NCI-H2227 treated with DMSO at 0.1 percent for 48 hours (cell line): ENCODE data around the gene ENPP7.

Source experiments
- DNase-seq: peaks from one replicate; lab custom pipeline; 2025; lab: John Stamatoyannopoulos, UW

The ENPP7 gene, protein sequence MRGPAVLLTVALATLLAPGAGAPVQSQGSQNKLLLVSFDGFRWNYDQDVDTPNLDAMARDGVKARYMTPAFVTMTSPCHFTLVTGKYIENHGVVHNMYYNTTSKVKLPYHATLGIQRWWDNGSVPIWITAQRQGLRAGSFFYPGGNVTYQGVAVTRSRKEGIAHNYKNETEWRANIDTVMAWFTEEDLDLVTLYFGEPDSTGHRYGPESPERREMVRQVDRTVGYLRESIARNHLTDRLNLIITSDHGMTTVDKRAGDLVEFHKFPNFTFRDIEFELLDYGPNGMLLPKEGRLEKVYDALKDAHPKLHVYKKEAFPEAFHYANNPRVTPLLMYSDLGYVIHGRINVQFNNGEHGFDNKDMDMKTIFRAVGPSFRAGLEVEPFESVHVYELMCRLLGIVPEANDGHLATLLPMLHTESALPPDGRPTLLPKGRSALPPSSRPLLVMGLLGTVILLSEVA

DNA sequence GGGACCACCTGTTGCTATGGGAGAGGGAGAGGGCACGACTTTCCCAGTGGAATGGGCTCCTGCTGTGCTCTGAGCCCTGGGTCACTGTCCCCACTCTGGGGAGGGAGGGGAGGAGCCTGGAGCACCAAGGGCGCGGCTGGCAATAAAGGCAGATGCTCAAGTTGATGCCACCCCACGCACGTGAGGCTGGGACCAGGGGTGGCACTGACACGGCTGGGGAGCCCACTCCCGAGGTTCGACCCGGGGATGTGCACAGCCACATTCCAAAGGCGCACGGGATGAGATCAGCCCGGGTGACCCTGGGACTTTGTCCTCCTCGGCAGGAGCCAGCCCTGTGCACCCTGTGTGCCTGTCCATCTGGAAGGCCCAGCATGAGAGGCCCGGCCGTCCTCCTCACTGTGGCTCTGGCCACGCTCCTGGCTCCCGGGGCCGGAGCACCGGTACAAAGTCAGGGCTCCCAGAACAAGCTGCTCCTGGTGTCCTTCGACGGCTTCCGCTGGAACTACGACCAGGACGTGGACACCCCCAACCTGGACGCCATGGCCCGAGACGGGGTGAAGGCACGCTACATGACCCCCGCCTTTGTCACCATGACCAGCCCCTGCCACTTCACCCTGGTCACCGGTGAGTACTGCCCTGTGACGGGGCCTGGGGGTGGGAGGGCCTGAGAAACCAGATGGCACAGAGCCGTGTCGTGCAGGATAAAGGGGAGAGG is at the start of gene ENPP7:
TSS of gene ENPP7 (plus strand) at position 175 of the 715 bp plus-strand sequence. CDS start at position 372, 197 bp downstream.
- DNase-seq: no peak

DNA sequence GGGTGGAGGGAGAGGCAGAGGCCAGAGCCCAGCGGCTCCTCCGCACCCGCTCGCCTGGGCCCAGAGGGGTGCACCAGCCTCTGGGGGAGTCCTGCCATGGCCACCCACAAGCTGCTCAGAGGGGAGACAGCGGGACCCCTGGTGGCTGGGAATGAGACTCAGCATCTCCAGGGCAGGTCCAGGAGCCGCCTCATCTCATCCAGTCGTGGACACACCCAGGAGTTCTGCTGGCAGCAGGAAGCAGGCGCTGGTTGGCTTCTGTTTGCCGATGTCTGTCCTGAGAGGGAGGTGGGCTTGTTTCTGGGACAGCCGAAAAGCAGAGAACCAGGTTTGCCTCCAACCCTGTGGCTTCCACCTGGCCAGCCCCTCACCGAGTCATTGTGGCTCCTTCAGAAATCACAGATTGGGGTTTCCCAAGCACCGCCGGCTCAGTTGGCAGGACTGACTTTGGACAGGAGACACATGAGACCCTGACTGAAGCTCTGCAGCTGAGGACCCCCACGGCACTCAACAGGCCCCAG is 49.6 kb upstream of the ENPP7 start:
- DNase-seq: no peak

DNA sequence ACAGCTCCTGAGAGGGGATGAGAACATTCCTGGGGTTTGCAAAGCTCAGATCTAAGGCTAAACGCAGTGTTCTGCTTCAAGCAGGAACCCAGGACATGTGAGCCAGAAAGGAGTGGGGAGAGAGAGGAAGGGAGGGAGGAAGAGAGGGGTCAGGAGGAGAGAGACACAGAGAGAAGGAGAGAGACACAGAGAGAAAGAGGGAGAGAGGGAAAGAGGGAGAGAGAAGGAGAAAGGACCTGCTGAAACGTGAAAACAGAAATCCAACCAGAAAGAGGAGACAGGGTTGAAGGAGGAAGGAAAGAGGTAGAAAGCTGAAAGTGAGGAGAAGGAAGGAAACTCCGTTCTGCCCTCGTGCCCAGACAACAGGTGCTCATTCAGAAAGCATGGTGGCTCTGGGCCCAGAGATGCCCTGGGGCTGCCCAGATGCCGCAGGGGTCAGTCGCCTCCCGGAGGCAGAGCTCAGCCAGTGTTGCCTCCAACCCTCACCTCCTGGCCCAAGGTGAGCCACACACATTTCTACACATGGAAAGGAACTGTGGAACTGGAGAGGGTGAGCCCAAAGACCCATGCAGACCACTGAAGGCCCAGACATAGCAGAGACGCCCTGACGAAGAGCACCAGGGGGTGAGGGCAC is 49.0 kb upstream of the ENPP7 start:
- DNase-seq: no peak

DNA sequence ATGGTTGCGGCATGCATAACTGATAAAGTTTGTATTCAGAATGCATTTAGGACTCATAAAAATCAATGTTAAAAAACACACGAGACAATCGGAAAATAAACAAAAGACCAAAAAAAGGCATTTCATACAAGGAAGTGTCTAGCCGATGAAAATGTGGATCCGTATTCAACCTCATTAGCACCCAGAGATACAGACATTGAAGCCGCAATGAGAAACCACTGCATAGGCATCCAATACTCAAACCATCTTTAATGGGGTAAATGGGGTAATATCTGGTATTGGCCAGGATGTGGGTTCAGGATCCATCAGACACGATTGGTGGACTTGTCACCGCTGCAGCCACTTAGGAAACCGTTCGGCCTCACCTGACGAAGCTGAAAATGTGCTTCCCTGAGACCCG is 47.4 kb upstream of the ENPP7 start:
- DNase-seq: no peak

DNA sequence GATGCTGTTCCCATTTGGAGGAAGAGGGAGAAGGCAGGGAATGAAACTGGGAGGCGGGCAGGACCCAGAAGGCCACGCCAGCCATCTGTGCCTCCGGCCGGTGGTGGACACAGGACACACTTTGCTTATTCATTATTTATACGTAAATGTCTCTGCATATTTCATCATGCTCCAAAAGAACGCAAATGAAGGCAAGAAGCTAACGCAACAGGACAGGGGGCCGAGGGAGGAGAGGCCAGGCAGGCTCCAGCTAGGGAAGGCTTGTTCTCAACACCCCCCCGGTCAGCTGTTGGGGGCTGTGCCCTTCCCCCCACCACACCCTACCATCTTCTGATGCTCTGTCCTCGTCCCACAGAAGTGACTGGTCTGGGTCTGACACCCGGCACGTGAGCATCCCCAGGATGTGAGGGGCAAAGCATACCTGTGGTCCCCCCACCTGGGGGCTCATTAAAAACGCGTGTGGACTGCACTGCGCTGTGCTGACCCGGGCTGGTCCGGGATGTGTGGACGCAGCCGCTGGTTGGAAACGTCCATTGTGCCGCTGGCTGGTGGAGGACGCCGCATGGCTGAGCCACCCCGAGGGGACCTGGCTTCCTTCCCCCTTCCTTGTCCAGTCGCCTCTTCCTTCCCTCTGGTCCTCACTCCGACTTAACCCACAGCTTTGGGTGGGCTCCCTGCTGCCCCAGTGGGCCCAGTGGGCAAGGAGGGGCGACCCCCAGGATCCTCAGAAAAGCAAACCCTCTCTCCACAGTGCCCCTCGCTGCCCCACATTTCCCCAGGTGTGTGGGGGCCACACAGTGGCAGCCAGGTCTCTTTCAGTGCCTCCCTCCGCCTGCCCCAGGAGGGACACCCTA is 46.4 kb upstream of the ENPP7 start:
- DNase-seq: no peak

DNA sequence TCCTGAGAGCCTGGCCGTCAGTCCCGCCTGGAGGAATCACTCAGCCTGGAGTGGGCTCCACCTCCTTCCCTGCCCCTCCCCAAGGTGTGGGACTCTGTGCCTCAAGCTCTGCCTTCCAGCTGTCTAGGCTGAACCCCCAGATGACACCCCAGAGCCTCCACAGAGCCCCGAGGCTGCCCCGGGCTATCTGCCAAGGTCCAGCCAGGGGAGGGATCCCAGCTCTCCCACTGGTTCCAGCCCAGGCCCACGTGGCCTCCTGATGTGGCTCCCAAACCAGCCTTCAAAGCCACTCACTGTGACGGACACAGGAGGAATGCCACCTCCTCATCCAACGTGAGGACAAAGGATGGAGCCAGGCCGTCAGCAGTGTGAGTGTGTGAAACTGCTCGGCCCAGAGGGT is 45.6 kb upstream of the ENPP7 start:
- DNase-seq: no peak

DNA sequence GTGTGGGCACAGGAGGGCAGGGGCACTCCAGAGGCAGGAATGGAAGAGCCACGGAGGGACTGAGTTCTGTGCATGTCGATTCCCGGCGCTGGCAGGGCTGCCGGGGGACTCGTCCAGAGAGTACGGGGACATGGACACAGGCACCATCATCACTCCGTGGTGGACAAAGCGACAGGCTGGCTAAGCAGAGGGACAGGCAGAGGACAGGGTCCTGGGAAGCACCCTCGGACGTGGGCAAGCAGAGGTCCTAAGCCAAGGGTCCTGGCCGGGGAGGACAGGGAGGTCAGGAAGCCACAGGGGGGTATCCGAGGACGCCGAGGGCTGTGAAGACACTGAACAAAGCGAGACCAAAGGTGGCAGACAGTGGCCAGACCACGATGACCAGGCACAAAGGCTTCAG is 44.3 kb upstream of the ENPP7 start:
- DNase-seq: no peak

DNA sequence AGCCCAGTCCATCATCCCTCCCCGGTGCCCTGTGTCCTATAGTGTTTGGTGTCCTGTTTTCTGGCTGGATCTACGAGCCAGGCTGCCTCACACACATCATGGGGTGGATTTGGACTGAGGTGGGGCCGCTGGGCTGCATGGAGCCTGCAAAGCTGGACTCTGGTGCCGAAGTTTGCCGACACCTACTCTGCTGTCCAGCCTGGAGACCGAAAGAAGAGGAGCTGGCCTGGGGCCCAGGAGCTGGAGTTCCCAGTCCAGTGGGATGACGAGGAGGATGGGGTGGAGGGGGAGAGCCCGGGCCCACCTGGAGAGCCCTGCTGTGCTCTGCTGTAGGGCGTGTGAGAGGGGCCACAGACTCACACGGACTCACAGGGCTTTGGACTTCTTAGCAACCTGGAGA is 40.3 kb upstream of the ENPP7 start:
- DNase-seq: no peak

DNA sequence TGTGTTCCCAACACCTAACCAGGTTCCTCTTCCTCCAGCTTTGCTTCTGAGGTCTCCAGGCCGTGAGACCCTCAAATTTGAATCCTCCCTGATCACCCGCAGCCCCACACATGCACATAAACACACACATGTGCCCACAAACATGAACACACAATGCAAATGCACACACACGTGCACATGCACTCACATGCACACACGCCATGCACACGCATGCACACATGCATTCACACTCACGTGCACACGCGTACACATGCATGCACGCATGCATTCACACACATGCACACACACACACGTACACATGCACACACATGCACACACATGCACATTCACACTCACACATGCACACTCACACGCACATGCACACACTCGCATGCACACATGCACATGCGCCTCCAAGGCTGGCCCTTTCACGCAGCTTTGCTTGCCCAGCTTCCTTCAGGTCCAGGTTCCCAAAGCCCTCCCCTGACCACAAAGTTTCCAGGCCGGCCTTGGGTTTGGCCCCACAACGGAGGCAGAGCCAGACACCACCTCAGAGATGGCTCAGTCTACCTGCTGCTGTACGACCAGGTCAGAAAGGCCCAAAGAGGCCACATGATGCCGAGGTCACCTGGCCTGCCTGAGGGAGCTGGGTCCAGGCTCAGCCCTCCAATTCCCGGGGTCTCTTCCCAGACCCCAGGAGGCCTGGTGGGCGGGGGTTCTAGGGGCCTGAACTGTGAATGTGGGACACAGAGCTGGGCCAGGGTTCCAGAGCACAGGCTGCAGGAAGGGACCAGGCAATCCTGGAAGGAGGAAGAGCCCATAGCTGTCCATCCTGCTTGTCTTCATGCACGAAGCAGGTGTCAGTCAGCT is 39.5 kb upstream of the ENPP7 start:
- DNase-seq: no peak

DNA sequence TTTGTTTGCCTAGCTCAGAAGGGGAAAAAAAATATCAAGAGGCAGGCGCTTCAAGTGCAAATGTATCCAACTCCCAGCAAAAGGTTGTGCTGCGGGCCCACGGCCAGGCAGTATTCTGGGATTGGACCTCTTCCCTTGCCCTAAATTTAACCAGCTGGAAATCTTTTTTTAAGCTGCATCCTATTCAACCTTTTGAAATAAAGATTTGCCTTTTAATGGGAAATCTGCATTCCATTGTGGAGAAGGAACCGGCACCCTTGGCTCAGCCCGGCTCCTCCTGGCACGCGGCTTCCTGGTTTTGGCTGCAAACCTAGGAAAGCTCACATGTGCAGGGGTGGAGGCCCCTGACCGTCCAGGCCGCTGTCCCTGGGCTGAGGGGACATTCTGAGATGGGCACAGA is 38.8 kb upstream of the ENPP7 start:
- no peak for DNase-seq

DNA sequence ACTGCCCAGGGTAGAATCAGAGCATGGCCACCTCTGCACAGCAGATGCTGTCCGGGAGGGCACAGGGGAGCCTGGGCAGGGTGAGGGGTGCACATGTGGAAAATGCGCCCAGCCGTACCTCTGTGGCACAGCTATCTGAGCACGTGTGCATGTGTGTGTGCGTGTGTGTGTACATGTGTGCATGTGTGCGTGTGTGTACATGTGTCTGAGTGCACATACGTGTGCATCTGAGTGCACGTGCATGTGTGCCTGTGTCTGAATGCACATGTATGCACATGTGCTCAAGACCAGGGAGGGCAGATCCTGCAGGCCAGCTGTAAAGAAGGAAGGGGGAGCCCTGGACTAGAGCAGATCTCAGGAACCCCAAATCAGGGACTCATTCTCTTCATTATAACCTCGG is 37.3 kb upstream of the ENPP7 start:
- no peak for DNase-seq

DNA sequence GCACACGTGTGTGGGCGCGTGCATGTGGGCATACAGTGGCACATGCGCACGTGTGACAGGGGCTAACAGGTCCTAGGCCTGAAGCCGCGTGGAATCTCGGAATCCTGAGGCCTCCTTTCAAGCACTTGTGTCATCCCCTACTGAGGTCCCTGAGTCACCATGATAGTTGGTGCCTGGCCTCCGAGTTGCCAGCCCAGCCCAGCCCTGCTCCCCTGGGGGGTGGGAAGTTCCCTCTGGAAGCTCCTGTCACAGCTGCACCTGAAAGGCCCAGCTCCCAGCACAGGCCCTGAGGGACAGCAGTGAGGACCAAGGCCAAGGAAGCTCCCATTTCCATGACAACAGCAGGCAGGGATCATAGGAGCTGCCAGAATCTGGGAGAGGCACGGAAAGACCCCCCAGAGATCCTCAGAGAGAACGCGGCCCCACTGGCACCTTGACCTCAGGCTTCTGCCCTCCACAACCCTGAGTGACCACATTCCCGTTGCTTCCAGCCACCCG is 35.4 kb upstream of the ENPP7 start:
- DNase-seq: no peak

DNA sequence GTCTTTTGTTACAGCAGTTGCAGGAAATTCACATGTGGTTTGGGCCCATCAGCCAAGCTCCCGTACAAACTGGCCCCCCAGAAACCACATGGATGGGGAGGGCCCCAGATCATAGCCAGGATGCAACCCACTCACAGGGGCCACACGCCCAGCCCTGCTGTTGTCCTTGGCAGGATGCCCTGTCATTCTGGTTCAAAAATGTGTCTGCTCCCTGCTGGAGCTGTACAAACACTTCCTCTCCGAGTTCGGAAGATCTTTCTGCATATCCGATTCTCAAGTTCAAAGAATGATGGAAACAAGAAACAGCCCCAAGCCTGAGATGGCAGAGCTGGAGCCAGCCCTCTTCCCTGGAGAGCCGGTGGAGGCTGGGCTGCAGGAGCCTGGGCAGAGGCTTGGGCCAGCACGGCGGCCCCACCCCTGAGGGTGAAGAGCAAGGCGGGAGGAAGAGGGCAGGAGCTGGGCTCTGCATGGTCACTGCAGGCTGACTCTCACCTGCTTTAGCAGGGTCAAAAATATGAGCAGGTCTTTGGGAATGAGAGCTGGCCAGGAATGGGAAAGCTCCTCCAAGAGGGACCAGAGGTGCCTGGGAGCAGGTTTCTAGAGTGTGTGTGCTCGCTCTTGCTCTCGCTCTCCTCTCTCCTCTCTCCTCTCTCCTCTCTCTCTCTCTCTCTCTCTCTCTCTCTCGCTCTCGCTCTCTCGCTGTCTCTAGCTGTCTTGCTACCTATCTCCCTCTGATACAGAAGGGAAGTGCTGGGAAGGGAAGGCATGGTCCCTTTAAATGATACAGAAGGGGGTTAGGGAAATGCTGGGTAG is 34.7 kb upstream of the ENPP7 start:
- no peak for DNase-seq

DNA sequence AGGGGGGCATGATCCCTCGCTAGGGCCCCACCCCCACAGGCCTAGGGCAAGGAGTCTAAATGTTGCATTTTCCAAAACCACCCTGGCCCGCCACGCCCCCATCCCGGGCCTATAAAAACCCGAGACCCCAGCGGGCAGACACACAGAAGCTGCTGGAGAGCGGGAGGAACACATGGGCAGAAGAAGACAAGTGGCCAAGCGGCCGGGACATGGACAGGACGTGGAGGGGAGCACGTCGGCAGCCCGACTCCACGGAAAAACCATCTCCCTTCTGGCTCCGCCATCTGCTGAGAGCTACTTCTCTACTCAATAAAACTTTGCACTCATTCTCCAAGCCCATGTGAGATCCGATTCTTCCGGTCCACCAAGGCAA is 34.1 kb upstream of the ENPP7 start:
- no peak for DNase-seq

DNA sequence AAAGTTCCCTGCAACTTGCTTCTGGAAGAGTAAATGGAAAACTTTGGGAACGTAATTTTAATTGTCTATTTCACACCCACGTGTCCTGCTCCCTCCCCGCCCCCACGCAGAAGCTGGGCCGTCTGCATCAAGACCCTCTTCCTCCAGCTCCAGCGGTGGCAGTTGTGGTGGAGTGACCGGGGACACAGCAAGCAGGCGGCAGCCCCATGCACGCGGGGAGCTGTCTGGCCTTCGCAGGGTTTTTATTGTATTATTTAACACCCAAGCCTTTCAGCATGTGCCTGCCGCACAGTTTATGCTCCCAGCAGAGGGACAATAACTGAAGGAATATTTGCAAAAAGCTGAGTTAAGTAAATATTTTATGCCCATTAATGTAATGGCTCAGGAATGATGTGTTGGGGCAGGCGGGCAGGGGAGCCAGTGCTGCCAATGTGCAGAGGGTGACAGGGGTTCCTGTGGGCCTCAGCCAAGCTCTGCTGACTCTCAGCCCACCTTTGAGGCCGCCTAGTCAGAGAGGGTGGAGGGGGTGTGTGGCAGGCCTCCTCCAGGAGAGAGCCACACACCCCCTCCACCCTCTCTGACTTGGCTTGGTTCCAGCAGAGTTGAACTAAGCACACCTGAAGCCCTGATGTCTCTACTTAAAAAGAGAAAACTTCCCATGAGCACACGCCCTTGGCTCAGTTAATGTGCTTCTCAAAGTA is 32.4 kb upstream of the ENPP7 start:
- no peak for DNase-seq

DNA sequence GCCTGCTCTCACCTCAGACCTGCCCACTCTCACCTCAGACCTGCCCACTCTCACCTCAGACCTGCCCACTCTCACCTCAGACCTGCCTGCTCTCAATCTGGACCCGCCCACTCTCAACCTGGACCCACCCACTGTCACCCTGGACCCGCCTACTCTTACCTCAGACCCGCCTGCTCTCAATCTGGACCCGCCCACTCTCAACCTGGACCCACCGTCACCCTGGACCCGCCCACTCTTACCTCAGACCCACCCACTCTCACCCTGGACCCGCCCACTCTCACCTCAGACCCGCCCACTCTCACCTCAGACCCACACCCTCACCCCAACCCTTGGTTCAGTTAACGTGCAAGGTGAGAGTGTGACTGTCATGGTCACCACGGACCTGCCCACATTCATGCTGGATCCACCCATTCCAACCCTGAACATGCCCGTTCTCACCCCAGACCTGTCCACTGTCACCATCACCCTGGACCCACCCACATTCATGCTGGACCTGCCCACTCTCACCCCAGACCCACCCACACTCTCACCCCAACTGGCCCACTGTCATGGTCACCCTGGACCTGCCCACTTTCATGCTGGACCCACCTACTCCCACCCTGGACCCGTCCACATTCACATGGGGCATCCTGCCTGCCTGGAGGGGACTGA is 31.2 kb upstream of the ENPP7 start:
- no peak for DNase-seq

DNA sequence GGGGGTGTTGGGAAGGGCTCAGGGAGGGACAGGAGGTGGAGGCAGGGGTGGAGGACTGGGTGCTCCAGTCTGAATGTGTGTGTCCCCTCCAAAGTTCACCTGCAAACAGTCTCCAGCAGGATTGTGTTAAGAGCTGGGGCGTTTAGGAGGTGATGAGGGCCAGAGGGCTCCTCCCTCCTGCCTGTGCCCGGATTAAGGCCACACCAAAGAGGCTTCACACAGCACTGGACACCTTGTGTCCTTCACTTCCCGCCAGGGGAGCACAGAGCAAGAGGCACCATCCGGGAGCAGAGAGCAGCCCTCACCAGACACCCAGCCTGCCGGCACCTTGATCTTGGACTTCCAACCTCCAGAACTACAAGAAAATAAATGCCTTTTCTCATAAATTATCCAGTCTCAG is 30.2 kb upstream of the ENPP7 start:
- no peak for DNase-seq

DNA sequence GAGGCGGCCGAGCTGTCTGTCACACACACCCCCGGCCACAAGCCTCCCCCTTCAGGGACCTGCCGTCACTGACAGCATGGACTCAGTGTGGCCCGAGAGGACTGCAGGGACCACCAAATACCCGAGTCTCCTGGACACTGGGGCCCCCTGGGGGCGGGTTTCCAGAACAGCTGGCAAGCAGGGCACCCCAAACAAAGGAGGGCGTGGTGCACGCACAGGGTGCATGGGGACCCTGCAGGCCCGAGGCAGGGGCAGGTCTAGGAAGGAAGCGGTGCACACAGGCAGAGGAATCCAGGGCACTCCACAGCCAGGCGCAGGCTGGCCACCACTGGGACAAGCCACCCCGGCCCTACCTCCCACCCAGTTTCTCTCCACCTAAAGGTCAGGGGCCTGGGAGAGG is 28.7 kb upstream of the ENPP7 start:
- DNase-seq: no peak
